Measurements from ENCODE around the gene PARP15. TPM values are rescaled to one million over a fixed set of nuclear protein-coding genes. Genes with fewer than 3 reads are reported as not detected.

The PARP15 gene
- total RNA-seq, 1 experiment from 2014 or later, result 0.24 TPM

DNA sequence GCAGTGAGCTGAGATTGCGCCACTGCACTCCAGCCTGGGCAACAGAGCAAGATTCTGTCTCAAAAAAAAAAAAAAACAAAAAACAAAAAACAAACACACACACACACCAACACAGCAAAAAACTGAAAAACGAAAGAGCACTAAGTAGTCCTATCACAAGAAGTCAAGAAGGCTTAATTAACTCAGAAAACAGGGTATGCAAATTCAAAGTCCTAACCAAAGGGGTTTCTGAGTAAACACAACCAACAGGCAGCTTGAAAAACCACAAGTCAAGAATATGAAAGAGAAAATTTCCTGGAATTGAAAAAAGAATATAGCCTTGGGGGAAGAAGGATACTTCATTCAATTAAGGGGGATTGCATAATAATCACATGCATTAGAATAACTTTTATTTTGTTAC lies 65.5 kb downstream of the PARP15 start:
- Mint-ChIP-seq H3K4me3 (no peak overlapping the region), H3K36me3 (ENCODE audit: insufficient read depth in 1 of 3, low read depth in 3 of 3) (no peaks in the 10 kb centered on the region), H3K27ac (no peak overlapping the region), H3K9me3 (no peaks in the 10 kb centered on the region), H3K27me3 (ENCODE audit: low read depth) (peaks cover 18% of the 10 kb centered on the region), H3K4me1 (peaks cover 10 to 13% of the 10 kb centered on the region in 2 experiments)
- H4K8ac ChIP-seq (replicated peaks; ENCODE audit: insufficient read length, low read depth, low read length), result no peak overlapping the region
- H3K79me1 ChIP-seq (ENCODE audit: insufficient read depth, low read depth, low read length, poor library complexity, severe bottlenecking), result no peaks in the 10 kb centered on the region
- H2BK12ac ChIP-seq (ENCODE audit: insufficient read length, low read depth, low read length), result no peak overlapping the region
- H3K4me1 ChIP-seq (ENCODE audit: insufficient read depth, low read length), result no peaks in the 10 kb centered on the region; the same call in 1 of the 2 replicates
- no peaks in the 10 kb centered on the region for H3K27me3 ChIP-seq (ENCODE audit: insufficient read depth, low read length)
- DNase-seq, result no peak
- no peak overlapping the region for H3K27ac ChIP-seq (ENCODE audit: insufficient read length, low read depth, low read length)
- no peak overlapping the region for H2BK15ac ChIP-seq (ENCODE audit: low read depth, low read length)
- H2AFZ ChIP-seq (ENCODE audit: low read length), result no peak overlapping the region
- no peaks in the 10 kb centered on the region for H3K9me3 ChIP-seq (ENCODE audit: control insufficient read depth, low read depth, low read length)
- H3K23me2 ChIP-seq (ENCODE audit: insufficient read length, low read depth, low read length, poor library complexity, severe bottlenecking), result no peaks in the 10 kb centered on the region
- H3K23ac ChIP-seq (ENCODE audit: insufficient read length, low read depth, low read length), result no peak overlapping the region
- no peak overlapping the region for H3K14ac ChIP-seq (ENCODE audit: insufficient read depth, low read length)
- no peak overlapping the region for H2AK5ac ChIP-seq (ENCODE audit: insufficient read length, low read length)
- H2BK120ac ChIP-seq (ENCODE audit: low read depth, low read length, poor library complexity, severe bottlenecking), result no peak overlapping the region
- no peak overlapping the region for H3K9ac ChIP-seq (ENCODE audit: extremely low read depth, insufficient read length, low read length)
- no peak overlapping the region for H3K18ac ChIP-seq (ENCODE audit: insufficient read length, low read depth, low read length)
- no peak overlapping the region for H3K4me2 ChIP-seq (ENCODE audit: insufficient read depth, insufficient read length, low read length)
- H4K91ac ChIP-seq (ENCODE audit: insufficient read length, low read depth, low read length), result no peak overlapping the region
- no peak overlapping the region for H3K56ac ChIP-seq (ENCODE audit: insufficient read length, low read depth, low read length)
- H4K20me1 ChIP-seq (ENCODE audit: control insufficient read depth, insufficient read depth, insufficient read length), result no peaks in the 10 kb centered on the region
- no peak overlapping the region for H2BK20ac ChIP-seq (ENCODE audit: low read depth, low read length, poor library complexity, severe bottlenecking)
- TF ChIP-seq, protein P1, sequence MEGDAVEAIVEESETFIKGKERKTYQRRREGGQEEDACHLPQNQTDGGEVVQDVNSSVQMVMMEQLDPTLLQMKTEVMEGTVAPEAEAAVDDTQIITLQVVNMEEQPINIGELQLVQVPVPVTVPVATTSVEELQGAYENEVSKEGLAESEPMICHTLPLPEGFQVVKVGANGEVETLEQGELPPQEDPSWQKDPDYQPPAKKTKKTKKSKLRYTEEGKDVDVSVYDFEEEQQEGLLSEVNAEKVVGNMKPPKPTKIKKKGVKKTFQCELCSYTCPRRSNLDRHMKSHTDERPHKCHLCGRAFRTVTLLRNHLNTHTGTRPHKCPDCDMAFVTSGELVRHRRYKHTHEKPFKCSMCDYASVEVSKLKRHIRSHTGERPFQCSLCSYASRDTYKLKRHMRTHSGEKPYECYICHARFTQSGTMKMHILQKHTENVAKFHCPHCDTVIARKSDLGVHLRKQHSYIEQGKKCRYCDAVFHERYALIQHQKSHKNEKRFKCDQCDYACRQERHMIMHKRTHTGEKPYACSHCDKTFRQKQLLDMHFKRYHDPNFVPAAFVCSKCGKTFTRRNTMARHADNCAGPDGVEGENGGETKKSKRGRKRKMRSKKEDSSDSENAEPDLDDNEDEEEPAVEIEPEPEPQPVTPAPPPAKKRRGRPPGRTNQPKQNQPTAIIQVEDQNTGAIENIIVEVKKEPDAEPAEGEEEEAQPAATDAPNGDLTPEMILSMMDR (conservative IDR thresholded peaks at IDR 0.05), result no peak
- no peak overlapping the region for H3K4ac ChIP-seq (ENCODE audit: low read depth, low read length)
- H3T11ph ChIP-seq (ENCODE audit: low read length), result no peak overlapping the region
- no peaks in the 10 kb centered on the region for H3K79me2 ChIP-seq (ENCODE audit: insufficient read depth, low read length)
- no CpG with 5 or more reads among the region's 2 CpGs for WGBS (ENCODE audit: extremely low coverage, insufficient read length, low lambda C conversion rate)
- no peak overlapping the region for H2BK5ac ChIP-seq (ENCODE audit: insufficient read length, low read length)
- H4K5ac ChIP-seq (ENCODE audit: insufficient read length, low read depth, low read length), result no peak overlapping the region
